Activated naive CD4-positive, alpha-beta T cell treated with anti-CD3 and anti-CD28 coated beads, Interleukin-2, amount 50 U/mL, for 16 hours (primary cell): ENCODE measurements around the gene ZNF280A.

ENCODE experiments used
- DNase-seq: peaks from one replicate; pipeline ENCODE4 v3.0.0-alpha.2; 2020

The ZNF280A gene

DNA sequence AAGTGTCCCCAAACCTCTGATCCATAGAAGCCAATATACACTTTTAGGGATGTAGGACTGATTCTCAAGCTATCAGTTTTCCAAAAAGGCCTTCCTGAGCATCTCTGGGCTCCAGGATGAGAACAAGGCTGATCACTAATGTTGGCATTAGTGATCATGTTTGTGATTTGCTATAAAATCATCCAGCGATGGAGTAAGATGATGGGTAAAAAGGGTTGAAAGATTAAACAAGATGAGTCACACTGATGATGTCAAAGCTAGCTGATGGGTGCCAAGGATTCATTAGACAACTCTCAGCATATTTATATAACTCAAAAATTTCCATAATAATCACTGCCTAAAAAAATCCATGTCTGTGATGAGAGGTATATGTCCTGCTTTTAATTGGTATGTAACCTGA lies 54.3 kb downstream of the ZNF280A start:
- DNase-seq = no peak

DNA sequence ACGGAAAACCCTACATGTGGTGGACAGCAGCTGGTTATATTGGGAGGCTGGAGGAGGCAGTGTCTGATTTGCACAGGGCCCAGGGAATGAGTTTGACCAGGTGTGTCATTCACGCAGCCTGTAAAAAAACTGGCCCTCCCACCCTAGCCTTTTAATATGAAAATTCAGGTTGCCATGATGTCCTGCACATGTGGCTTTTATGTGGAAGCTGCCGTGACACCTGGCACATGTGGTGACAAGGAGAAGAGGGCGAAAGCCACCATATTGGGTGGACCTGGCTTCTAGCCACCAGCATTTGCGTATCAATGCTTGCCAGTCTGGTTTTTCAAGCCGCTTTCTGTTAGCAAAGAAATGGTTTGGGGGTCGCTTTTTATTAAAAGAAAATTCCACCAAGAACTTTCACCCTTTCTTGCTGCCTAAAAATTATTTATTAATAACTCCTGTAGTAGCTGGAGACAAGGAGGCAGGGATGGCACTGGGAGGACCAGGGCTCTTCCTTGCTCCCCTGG lies 54.9 kb downstream of the ZNF280A start:
- no peak for DNase-seq

DNA sequence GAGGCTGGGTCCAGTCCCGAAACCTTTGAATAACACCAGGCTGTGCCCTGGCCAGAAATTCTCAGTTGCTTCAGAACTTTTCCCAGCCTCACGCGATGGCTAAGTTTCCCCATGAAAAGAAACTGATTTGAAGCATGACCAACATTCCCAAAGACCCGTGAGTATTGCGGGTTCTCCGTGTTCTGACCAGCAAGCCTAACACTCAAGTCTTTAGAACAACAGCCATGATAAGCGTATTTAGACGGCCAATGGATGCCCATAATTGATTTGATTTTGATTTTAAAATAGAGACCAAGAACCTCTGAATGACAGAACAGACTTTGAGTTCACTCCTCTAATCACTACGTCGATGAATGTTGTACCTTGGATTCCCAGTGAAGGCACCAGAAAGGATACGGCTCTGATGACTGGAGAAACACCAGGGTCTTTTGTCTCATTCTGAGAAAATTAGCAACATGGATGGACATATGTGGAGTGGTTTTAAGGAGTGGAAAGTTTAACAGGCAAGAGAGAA lies 55.5 kb downstream of the ZNF280A start:
- DNase-seq = no peak

DNA sequence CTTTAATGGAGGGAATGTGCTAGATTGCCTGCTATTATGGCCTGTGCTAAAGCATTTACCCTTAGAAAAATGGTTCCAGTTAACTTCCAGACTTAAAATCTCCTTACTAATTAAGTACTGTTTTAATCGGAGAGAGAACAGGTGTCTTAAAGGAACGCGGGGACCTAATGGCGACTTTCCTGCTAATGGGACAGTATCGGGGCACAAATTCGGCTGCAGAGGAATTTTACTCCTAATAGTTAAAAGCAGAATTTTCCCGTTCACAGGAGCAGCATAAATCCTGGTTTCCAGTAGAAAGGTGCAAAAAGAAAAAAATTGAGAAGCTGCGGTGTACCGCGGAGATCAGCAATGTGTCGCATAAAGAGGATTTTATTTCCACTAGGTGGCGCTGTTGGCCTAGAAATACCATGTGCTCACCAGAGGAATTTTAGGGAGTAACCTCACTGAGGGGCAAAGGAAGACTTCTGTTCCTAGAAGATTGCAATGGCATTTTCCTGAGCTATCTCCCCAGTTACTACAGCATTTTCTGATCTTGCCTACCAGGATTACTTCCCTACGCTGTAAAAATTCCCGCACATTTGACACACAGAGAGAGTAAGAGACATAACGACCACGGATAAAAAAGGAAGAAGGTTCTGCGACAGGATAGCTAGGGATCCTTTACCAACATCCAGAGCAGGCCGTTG lies 56.1 kb downstream of the ZNF280A start:
- peak; percentile 32 for DNase-seq
